GM18867 (cell line): ENCODE results near the gene RNF208.
"Not testable (repeated sequence)": the region's sequence is repeated elsewhere in the genome, so short reads cannot be mapped to it uniquely, and the experiment has no call there.

ENCODE experiments used
- ATAC-seq: cut with Tn5 transposase; IDR thresholded peaks from one replicate; pipeline ENCODE4 v1.9.1; 2021; ENCODE audit warnings: mild to moderate bottlenecking, moderate library complexity; ENCODE audit not compliant: unreplicated experiment

The RNF208 gene

DNA sequence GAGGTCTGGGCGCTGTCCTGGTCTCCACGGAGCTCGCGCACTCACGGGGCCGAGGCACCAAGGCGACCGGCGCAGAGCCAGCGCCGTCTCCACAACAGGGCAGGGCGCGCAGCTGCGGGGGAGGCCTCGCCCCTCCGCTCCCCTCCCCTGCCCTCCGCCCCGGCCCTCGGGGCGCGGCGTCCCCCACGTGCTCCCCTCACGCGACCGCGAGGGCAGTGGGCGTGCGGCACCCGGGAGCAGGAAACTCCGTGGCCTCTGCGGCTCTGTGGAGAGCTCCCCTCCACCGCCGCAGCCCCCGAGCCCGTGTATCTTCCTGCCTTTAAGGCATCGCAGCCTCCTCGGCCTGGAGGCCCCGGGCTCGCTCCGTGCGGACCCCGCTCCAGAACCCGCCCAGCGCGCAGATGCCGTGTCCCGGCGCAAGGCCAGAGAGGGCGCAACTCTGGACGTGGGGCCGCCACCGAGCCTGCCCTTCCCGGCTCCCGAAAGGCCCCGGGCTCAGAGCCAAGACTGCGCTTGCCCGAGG lies 18.3 kb upstream of the RNF208 start:
- peak; percentile 27 for ATAC-seq

GRCh38 chr9:137239541-137240200 lies 17.6 kb upstream of the RNF208 start:
- not testable (repeated sequence) for ATAC-seq

GRCh38 chr9:137237759-137238726 lies 16.0 kb upstream of the RNF208 start:
- no peak for ATAC-seq

DNA sequence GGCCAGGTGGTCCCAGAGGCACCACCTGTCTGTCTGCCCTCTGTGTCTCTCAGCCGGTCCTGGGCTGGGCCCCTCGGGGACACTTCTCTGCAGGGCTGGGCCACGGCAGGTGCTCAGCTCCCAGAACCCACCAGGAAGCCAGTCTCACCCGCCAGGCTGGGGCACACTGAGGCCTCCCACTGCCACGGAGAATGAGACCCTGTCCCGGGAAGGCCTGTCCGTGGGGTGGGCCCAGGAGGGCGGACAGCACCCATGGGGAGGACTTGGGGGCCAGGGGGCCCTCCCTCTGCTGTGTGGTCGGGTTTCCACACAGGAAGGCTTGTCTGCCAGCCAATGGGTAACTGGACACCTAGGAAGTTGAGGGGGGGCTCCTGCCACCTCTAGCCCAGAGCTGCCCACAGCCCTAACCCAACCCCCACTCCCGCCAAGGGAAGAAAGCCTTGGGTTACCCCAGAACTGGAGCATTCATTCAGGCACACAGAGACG lies 14.9 kb upstream of the RNF208 start:
- no peak for ATAC-seq

- peak; percentile 18 for ATAC-seq
Measured at GRCh38 chr9:137236238-137236935, 14.3 kb upstream of the RNF208 start.

GRCh38 chr9:137235424-137236237 lies 13.6 kb upstream of the RNF208 start:
- no peak for ATAC-seq

DNA sequence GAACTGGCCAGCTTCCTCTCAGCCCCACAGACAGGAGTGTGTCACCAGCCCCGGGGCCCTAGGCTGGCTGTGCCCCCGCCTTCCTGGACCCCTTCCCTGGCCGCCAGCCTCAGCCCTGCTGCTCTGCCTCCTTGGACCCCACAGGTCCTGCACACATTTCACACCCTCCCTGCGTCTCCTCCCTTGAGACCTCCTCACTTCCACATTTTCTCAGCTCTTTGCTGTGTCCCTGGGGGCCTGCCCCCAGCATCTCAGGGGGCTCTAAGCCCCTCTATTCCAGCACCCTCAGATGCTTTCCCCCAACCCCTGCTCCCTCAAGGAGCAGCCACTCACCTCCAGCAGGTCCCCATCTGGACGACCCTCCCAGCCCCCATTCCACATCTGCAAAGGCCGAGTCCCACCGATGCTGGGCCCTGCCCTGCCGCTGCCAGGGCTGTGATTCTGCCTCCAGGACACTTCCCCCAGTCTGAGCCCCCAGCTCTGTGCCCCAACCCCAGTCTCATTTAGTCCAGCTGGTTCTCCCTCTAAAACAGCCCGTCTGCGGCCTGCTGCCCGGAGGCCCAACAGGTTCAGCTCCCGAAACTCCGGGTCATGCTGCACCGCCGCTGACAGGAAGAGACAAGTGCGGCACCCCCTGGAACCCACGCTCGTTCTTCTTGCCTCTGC lies 12.9 kb upstream of the RNF208 start:
- no peak for ATAC-seq

DNA sequence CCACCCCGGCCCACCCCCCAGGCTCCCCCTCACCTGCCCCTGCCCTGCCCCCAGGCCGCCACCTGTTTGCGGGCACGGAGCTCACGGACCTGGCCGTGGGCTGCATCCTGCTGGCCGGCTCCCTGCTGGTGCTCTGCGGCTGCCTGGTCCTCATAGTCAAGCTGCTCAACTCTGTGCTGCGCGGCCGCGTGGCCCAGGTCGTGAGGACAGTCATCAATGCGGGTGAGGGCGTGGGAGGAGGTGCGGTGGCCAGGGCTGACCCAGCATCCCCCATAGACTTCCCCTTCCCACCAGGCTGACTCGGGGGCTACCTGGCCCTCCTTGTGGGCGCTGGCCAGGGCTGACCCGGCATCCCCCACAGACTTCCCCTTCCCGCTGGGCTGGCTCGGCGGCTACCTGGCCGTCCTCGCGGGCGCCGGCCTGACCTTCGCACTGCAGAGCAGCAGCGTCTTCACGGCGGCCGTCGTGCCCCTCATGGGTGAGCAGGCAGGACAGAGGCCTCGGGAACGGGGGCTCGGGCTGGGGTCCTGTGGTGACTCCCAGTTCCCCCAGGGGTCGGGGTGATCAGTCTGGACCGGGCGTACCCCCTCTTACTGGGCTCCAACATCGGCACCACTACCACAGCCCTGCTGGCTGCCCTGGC lies 12.1 kb upstream of the RNF208 start:
- ATAC-seq: no peak

GRCh38 chr9:137233143-137233980 lies 11.3 kb upstream of the RNF208 start:
- no peak for ATAC-seq

GRCh38 chr9:137232510-137232909 lies 10.5 kb upstream of the RNF208 start:
- no peak for ATAC-seq

- no peak for ATAC-seq
Measured at GRCh38 chr9:137232101-137232500, 10.1 kb upstream of the RNF208 start.

- ATAC-seq: no peak
Measured at GRCh38 chr9:137231372-137232039, 9.5 kb upstream of the RNF208 start.

GRCh38 chr9:137230705-137231371 lies 8.8 kb upstream of the RNF208 start, which contains the start of gene SLC34A3:
Gene SLC34A3 (plus strand): TSS chr9:137230901. CDS start chr9:137231703, 802 bp downstream.
- no peak for ATAC-seq

GRCh38 chr9:137229903-137230704 lies 8.1 kb upstream of the RNF208 start:
- no peak for ATAC-seq

GRCh38 chr9:137228968-137229896 lies 7.2 kb upstream of the RNF208 start:
- ATAC-seq: no peak
